Measurements from ENCODE around the gene MRPL44. TPM values are rescaled to one million over a fixed set of nuclear protein-coding genes. Genes with fewer than 3 reads are reported as not detected.

Gene MRPL44
- total RNA-seq, 2 donors from 2014 or later, result 21.8 to 43.7 TPM

- no peaks in the 10 kb centered on the region for H3K9me3 ChIP-seq
- TF ChIP-seq CTCF (IDR thresholded peaks at IDR 0.05), result no peak
- DNase-seq (ENCODE audit: low spot score), result no peak
- H3K4me3 ChIP-seq, result no peak overlapping the region
- no peaks in the 10 kb centered on the region for H3K36me3 ChIP-seq
- no peak overlapping the region for H3K27ac ChIP-seq
- no peaks in the 10 kb centered on the region for H3K27me3 ChIP-seq
- H3K4me1 ChIP-seq, result peaks cover 0 to 48% of the 10 kb centered on the region in 2 donors
Observed at GRCh38 chr2:223941579-223942277, 15.5 kb upstream of the MRPL44 start.

- TF ChIP-seq CTCF (IDR thresholded peaks at IDR 0.05), result no peak
- Histone ChIP-seq H3K9me3 (no peaks in the 10 kb centered on the region), H3K27ac (peak overlapping the region in 1 of 2 donors; percentile 93), H3K4me3 (peak overlapping the region in 1 of 2 donors; percentile 98), H3K4me1 (peaks cover 0 to 36% of the 10 kb centered on the region in 2 donors), H3K36me3 (no peaks in the 10 kb centered on the region), H3K27me3 (no peaks in the 10 kb centered on the region)
- DNase-seq (ENCODE audit: low spot score), result no peak
Observed at GRCh38 chr2:223943135-223943534, 14.1 kb upstream of the MRPL44 start.

GRCh38 chr2:223943561-223944008 lies 13.7 kb upstream of the MRPL44 start:
- H3K27me3 ChIP-seq, result no peaks in the 10 kb centered on the region
- no peak for TF ChIP-seq CTCF (IDR thresholded peaks at IDR 0.05)
- peak overlapping the region; percentile 93 to 99 for H3K27ac ChIP-seq
- peak overlapping the region; percentile 98 for H3K4me3 ChIP-seq
- H3K36me3 ChIP-seq, result no peaks in the 10 kb centered on the region
- DNase-seq (ENCODE audit: low spot score), result no peak
- no peaks in the 10 kb centered on the region for H3K9me3 ChIP-seq
- peaks cover 0 to 36% of the 10 kb centered on the region in 2 donors for H3K4me1 ChIP-seq

GRCh38 chr2:223944166-223944702 lies 13.0 kb upstream of the MRPL44 start:
- Histone ChIP-seq H3K27ac (peak overlapping the region; percentile 93 to 99), H3K4me3 (peak overlapping the region; percentile 98), H3K9me3 (no peaks in the 10 kb centered on the region), H3K36me3 (no peaks in the 10 kb centered on the region), H3K27me3 (no peaks in the 10 kb centered on the region), H3K4me1 (peaks cover 0 to 36% of the 10 kb centered on the region in 2 donors)
- TF ChIP-seq CTCF (IDR thresholded peaks at IDR 0.05), result no peak
- no peak for DNase-seq (ENCODE audit: low spot score)

- H3K4me3 ChIP-seq, result peak within 1 kb of the TSS; percentile 98
- peaks cover 0 to 36% of the 10 kb centered on the region in 2 donors for H3K4me1 ChIP-seq
- H3K36me3 ChIP-seq, result no peaks in the 10 kb centered on the region
- DNase-seq (ENCODE audit: low spot score), result peak; percentile 87
- H3K27ac ChIP-seq, result peak within 1 kb of the TSS; percentile 93 to 99
- TF ChIP-seq CTCF (IDR thresholded peaks at IDR 0.05), result peak in 1 of 2 donors; percentile 15
- no peaks in the 10 kb centered on the region for H3K9me3 ChIP-seq
- H3K27me3 ChIP-seq, result no peaks in the 10 kb centered on the region
Observed at GRCh38 chr2:223944703-223945531, 12.3 kb upstream of the MRPL44 start, which contains the start of gene WDFY1. Gene WDFY1, minus strand, starts transcription at chr2:223945335. Its CDS starts 51 bp downstream, at chr2:223945284.
